Spleen (tissue), 7 donors: ENCODE data around the gene ANKS3.

Source experiments
- CTCF ChIP-seq, 11 experiments: fragments of 200-600 bp in 7 of 11; fragments of 450-650 bp in 4 of 11; sonication (generic) in 4 of 11; IDR thresholded peaks in 8 of 11; conservative IDR thresholded peaks in 3 of 11; 1 replicate in 7 of 11; 2 replicates in 4 of 11; pipeline versions ENCODE4 v1.4.0 to v1.8.0; 2016 to 2021; ENCODE audit warnings: antibody characterized with exemption in 11 of 11, inconsistent platforms in 4 of 11, mild to moderate bottlenecking in 1 of 11
- POLR2A ChIP-seq, 3 donors: fragments of 450-650 bp; IDR thresholded peaks; one replicate each; pipeline ENCODE4 v1.5.1; 2017; ENCODE audit warnings: antibody characterized with exemption in 3 of 3, mild to moderate bottlenecking in 1 of 3
- POLR2AphosphoS5 ChIP-seq, 3 donors: sonication (generic); formaldehyde crosslinking; IDR thresholded peaks; one replicate each; pipeline ENCODE4 v1.5.1; 2017; ENCODE audit warnings: antibody characterized with exemption in 3 of 3
- donor health status: DM: no; HTN: no; CAD: no; lungs with moderate emphysema.
- donor health status: DM: no; HTN: no; CAD: no.
- donor health status: DM: no; HTN: no; CAD: no.

DNA sequence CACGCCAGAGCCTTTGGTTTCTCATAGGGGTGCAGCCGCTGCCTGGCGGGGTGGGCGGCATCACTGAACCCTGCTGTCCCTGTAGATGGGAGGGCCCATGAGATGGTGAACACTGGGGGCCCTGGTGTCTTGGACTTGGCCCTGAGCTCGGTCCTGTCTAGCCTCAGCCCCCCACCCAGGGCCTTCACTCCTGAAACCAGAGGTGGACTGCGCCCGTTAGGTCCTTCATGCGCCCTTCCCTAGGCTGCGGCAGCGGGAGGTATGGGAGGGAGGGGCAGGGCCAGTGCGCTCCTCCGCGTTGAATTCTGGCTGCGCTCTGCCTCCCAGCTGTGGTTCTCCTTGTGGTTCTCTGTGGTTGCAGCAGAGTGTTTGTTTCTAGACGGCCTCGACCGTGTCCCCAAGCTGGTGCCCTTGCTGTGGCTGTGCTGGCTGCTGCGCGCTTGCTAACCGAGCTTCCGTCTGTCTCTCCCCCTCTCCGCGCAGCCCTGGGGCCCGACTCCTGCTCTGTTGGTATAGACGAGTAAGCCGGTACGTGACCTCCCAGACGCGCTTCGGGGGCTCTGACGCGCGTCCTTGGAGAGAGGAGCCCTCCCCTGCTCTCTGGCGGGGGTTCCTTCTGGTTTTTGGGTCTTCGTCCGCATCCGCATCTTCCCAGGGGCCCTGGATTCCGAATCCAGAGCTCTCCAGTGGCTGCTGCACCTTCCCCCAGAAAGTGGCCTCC is 48.1 kb downstream of the ANKS3 start:
- TF ChIP-seq CTCF (IDR thresholded peaks at IDR 0.05 in 8 of 11, conservative IDR thresholded peaks at IDR 0.05 in 3 of 11) (no peak), POLR2A (IDR thresholded peaks at IDR 0.05) (no peak), POLR2AphosphoS5 (IDR thresholded peaks at IDR 0.05) (no peak)
